Fibroblast of gingiva (primary cell): ENCODE data around the gene PRKCB.
A peak's percentile ranks its signal among the peaks of the same experiment; 100 is the strongest.

Experiments
- DNase-seq: peaks from one replicate; pipeline ENCODE4 v3.0.0-alpha.2; 2011; ENCODE audit warnings: low read depth

Gene PRKCB

GRCh38 chr16:23835390-23836077, at the start of gene PRKCB:
Gene PRKCB, plus strand, starts transcription at chr16:23835983.
- DNase-seq, result no peak

DNA sequence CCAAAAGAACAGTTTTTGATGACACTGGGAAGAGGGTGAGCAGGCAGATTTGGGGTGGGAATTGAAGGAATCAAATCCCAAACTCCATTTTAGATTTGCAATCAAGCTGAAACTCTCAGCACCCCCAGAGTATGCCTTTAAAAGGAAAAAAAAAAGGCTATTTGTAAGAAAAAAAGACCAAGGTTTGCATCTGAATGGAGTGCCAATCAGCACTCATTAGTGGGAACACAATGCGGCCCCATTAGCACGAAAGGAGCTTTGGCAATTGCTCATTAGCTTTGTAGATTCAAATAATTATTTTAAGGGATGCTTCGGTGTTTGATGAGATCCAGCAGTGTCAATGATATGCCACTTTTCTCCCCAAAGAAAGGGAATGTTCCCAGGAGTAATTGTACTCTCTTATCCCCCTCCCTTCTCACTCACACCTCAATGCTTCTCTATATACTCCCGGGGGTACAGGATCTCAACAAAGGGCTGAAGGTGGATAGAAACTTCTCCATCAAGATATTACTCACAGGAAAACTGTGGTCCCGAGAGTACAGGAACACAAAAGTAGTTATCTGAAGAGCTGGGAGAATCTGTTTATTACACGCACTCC, 48.7 kb upstream of the PRKCB start:
- DNase-seq, result no peak

DNA sequence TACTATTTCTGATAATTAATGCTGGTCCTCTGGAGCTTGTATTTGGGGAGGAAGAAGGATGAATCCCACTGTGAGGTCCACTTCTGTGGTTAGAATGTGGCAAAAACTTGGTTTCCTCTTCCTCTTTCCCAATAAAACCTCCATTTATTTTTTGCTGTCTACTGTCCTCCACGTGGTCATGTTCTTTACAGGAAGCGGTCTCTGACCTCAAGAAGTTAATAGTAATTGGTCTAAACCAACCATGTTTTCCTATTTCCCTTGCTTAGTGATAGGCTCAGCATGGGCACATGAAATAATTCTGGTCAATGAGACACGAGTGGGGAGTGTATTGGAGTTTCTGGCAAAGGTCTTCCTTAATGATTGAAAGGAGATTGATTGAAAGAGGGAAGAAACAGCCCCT, 47.1 kb upstream of the PRKCB start:
- DNase-seq, result no peak

DNA sequence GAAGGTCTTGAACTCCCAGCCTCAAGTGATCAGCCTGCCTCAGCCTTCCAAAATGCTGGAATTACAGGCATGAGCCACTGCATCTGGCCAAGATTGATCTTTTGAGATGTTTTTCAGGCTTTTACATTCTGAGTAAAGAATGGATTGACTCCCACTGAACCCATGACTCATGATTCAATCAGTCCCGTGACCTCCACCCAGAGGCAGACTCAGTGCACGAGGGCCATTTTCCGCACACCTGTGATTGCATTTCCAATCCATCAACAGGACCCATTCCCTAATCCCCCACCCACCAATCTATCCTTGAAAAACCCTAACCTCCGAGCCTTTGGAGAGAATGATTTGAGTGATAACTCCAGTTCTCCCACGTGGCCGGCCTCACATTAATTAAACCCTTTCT, 40.4 kb upstream of the PRKCB start:
- DNase-seq, result no peak

GRCh38 chr16:23796941-23797340, 38.8 kb upstream of the PRKCB start:
- no peak for DNase-seq

GRCh38 chr16:23801378-23801777, 34.4 kb upstream of the PRKCB start:
- DNase-seq, result peak; percentile 25

DNA sequence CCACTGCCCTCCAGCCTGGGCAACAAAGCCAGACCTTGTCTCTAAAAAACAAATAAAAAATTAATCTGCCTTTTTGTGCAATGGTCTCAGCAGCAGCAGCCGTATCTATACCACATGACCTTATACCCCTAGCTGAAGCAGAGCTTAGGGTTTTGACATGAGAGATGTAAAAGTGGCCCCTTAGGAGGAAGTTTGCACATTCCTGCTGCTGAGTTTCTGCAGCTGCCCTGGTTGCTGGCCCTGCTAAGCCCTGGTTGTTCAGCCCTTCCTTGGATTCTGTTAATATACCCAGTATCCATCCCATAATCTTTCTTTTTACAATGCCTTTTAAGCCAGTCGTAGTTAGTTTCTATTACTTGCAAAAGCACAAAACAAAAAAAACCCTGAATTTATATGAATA, 33.0 kb upstream of the PRKCB start:
- no peak for DNase-seq

- no peak for DNase-seq
Observed at GRCh38 chr16:23803591-23804123, 32.1 kb upstream of the PRKCB start.

DNA sequence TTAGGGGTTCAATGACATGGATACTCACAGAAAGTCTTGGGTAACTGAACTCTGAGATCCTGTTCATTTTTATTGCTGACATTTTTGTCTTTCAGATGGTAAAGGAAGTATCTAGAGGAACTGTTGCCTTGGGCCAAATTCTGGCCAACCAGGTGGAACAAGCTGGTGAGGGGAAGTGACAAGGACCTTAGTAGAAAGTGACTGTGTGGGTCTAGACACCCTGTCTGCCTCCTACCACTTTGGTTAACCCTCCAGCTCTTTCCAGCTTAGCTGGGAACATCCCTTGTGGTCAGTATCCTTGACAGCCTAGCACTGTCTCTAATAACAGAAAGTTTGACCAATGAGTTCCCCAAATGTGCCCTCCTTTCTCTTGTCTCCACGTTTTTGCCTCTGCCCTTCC, 28.8 kb upstream of the PRKCB start:
- DNase-seq, result no peak

DNA sequence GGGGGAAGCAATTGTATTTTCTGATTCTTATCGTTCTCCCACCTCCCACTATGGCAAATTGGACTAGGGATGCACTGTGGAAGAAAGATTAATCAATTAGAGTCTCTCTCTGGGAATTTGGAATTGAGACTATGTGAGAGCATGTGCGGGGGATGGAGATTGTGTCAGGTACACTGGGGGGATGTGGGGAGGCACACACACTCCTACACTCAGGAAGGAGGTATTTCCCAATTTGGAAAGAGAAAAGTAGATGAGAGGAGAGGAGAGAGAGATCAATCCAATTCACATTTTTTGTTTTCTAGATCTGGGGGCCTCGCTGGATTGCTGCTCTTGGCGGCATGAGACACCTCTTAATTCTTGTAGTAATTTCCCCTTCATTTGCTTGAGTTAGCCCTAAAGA, 14.3 kb upstream of the PRKCB start:
- DNase-seq, result no peak

GRCh38 chr16:23821875-23822688, 13.7 kb upstream of the PRKCB start:
- no peak for DNase-seq

DNA sequence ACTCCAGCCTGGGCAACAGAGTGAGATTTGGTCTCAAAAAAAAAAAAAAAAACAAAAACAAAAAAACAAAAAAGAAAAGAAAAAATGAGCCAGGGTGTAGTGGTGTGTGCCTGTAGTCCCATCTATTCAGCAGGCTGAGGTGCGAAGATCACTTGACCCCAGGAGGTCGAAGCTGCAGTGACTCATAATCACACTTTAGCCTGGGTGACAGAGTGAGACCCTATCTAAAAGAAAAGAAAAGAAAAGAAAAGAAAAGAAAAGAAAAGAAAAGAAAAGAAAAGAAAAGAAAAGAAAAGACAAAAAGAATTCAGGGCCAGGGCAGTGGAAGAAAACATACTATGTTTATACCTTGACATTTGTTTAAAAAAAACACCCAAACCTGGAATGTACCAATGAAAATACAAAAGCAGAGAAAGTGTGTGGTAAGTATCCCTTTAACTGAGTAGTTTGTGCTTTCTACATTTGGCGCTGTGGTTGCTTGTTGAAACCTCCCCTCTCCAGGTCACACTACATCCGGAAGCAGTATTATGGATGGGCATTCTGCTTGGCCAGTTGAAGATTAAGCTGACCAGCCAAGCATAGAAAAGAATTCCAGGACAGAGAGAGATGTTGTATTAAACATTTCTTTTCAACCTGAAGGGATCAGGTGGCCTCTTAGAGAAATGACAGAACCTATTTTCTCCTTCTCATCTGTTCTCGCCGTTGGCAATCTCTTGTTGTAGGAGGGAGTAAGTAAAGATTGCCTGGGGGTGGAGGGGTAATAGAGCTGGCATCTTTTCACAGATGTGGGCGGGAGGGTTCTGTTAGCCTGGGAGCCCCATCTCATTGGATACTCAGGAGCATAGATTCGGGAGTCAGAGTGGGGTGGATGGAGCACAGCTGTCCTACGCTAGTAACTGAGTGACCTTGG, 12.1 kb upstream of the PRKCB start:
- DNase-seq, result no peak

DNA sequence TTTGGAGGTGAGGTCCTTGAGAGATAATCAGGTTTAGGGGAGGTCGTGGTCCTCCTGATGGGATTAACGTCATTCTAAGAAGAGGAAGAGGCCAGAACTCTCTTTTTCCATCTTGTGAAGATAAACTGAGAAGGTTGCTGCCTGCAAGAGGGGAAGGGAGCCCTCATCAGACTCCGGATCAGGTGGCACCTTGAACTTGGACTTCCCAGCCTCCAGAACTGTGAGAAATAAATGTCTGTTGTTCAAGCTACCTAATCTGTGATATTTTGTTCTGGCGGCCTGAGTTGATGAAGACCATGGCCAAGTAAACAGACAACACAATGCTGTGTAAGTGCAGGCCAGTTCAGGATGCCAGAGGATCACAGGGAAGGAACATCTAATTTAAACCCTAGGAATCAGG, 10.9 kb upstream of the PRKCB start:
- DNase-seq, result no peak

GRCh38 chr16:23826528-23827045, 9.2 kb upstream of the PRKCB start:
- no peak for DNase-seq

DNA sequence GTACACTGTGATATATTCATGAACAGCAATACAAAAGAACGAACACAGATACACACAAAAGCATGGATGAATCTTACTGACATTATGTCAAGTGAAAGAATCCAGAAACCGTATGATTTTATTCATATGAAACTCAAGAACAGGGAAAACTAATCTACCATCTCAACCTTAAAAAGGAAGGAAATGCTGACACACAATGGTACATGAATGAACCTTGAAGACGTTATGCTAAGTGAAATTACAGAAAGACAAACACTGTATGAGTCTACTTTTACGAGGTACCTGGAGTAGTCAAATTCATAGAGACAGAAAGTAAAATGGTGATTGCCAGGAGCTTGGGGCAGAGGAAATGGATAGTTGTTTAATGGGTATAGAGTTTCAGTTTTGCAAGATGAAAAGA, 8.7 kb upstream of the PRKCB start:
- DNase-seq, result no peak

- no peak for DNase-seq
Observed at GRCh38 chr16:23829454-23829853, 6.3 kb upstream of the PRKCB start.

- no peak for DNase-seq
Observed at GRCh38 chr16:23830276-23830675, 5.5 kb upstream of the PRKCB start.

- DNase-seq, result no peak
Observed at GRCh38 chr16:23832882-23833281, 2.9 kb upstream of the PRKCB start.

- no peak for DNase-seq
Observed at GRCh38 chr16:23833504-23833903, 2.3 kb upstream of the PRKCB start.

- no peak for DNase-seq
Observed at GRCh38 chr16:23833960-23834685, 1.7 kb upstream of the PRKCB start.

DNA sequence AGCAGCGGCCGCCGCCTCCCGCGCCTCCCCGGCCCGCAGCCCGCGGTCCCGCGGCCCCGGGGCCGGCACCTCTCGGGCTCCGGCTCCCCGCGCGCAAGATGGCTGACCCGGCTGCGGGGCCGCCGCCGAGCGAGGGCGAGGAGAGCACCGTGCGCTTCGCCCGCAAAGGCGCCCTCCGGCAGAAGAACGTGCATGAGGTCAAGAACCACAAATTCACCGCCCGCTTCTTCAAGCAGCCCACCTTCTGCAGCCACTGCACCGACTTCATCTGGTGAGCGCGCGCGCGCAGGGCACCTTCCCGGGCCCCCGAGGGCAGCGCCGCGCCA, 258 bp downstream of the PRKCB start:
- no peak for DNase-seq
